GM19397 (cell line): ENCODE results near the gene DCST2.
"Not testable (repeated sequence)": the region's sequence is repeated elsewhere in the genome, so short reads cannot be mapped to it uniquely, and the experiment has no call there.

Experiments
- ATAC-seq: cut with Tn5 transposase; IDR thresholded peaks from one replicate; pipeline ENCODE4 v1.9.1; 2021; ENCODE audit warnings: mild to moderate bottlenecking, moderate library complexity; ENCODE audit not compliant: unreplicated experiment

DCST2 gene

GRCh38 chr1:155000726-155001424 lies 32.7 kb downstream of the DCST2 start:
- peak; percentile 31 for ATAC-seq

- ATAC-seq = no peak
These were observed 33.2 kb downstream of the DCST2 start for GRCh38 chr1:155000411-155000725.

GRCh38 chr1:154999571-155000410 lies 33.8 kb downstream of the DCST2 start:
- no peak for ATAC-seq

- ATAC-seq = no peak
These were observed 34.6 kb downstream of the DCST2 start for GRCh38 chr1:154998818-154999570.

- no peak for ATAC-seq
These were observed 35.3 kb downstream of the DCST2 start for GRCh38 chr1:154998201-154998780.

GRCh38 chr1:154996966-154997701 lies 36.4 kb downstream of the DCST2 start:
- no peak for ATAC-seq

- not testable (repeated sequence) for ATAC-seq
These were observed 38.1 kb downstream of the DCST2 start for GRCh38 chr1:154995301-154995983.

- ATAC-seq = no peak
These were observed 39.0 kb downstream of the DCST2 start for GRCh38 chr1:154994591-154994990.

- no peak for ATAC-seq
These were observed 39.4 kb downstream of the DCST2 start for GRCh38 chr1:154994269-154994587.

GRCh38 chr1:154993572-154994268 lies 39.9 kb downstream of the DCST2 start, which contains the start of gene LENEP:
Gene LENEP (plus strand): TSS chr1:154993586. CDS start chr1:154993608, 22 bp downstream.
- ATAC-seq = no peak

- no peak for ATAC-seq
These were observed 40.6 kb downstream of the DCST2 start for GRCh38 chr1:154992721-154993571.

GRCh38 chr1:154990276-154990675 lies 43.3 kb downstream of the DCST2 start:
- ATAC-seq = no peak

GRCh38 chr1:154989195-154989860 lies 44.3 kb downstream of the DCST2 start:
- no peak for ATAC-seq

- no peak for ATAC-seq
These were observed 45.3 kb downstream of the DCST2 start for GRCh38 chr1:154988058-154988954.

GRCh38 chr1:154987326-154987725 lies 46.3 kb downstream of the DCST2 start:
- ATAC-seq = no peak

- not testable (repeated sequence) for ATAC-seq
These were observed 46.8 kb downstream of the DCST2 start for GRCh38 chr1:154986736-154987135.
